ENCODE results near the gene TBC1D22B.
"Not testable (repeated sequence)": the region's sequence is repeated elsewhere in the genome, so short reads cannot be mapped to it uniquely, and the experiment has no call there.

Gene TBC1D22B

GRCh38 chr6:37302086-37302686 lies 44.6 kb downstream of the TBC1D22B start:
- no peak for DNase-seq

- DNase-seq: no peak
Measured at GRCh38 chr6:37303091-37303660, 45.6 kb downstream of the TBC1D22B start.

GRCh38 chr6:37303891-37304503 lies 46.4 kb downstream of the TBC1D22B start:
- DNase-seq: peak in 9 of 56 donors; percentile 7 to 45 (median 12)

DNA sequence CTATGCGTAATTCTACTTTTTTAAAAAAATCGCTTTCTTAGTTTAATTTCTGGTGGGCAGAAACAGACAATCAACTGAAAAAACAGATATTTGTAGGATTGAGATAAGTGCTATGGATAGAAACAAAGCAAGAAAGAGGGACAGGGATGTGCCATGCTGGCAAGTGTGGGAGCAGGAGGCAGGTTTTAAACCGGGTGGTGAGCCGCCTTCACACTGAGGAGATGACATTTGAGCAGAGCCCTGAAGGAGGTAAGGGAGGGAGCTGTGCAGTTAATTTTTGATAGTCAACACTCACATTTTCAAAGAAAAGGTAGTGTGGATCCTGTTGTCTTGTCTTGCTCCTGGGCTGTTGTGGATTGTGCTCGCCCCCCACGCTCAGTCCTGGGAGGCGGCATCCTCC lies 47.2 kb downstream of the TBC1D22B start:
- DNase-seq: peak in 6 of 56 donors; percentile 34 to 63 (median 47)

- DNase-seq: no peak
Measured at GRCh38 chr6:37305841-37306425, 48.4 kb downstream of the TBC1D22B start.

- no peak for DNase-seq
Measured at GRCh38 chr6:37306624-37307222, 49.2 kb downstream of the TBC1D22B start.

- not testable (repeated sequence) for DNase-seq
Measured at GRCh38 chr6:37307484-37307883, 49.9 kb downstream of the TBC1D22B start.

- DNase-seq: peak in 2 of 56 donors; percentile 16 to 21
Measured at GRCh38 chr6:37308069-37308815, 50.7 kb downstream of the TBC1D22B start.

DNA sequence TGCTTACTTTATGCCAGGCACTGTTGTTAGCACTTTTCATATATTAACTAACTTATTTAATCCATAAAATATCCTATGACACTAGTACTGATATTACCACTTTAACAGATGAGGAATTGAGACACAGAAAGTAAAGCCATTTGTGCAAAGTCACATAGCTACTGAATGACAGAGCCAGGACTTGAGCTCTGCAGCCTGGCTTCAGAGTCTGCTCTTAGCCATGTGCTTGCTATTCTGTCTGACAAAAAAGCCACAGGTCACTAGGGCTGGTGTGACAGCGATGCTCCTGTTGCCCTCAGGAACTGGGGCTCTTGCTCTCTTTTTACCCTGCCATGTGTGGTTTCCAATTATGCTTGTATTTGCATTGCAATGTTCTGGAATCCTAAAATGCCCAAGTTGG lies 51.5 kb downstream of the TBC1D22B start:
- no peak for DNase-seq

GRCh38 chr6:37309692-37310091 lies 52.1 kb downstream of the TBC1D22B start:
- no peak for DNase-seq

DNA sequence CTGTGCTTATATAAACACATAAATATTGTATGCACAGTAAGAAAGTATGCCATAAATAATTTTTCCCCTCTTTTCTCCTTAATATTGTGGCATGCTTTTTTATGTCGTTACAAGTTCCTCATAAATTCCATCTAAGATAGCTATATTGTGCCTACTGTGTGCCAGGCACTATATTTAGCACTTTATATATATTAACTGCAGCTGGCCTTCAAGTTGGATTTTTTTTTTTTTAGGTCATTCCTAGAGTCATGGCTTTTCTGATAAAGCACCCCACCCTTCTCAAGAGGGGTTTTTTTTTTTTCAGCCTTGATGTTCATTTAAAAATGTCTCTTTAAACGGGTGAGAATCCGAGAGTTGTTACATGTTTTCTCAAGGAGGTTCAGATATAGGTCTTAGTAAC lies 53.4 kb downstream of the TBC1D22B start:
- DNase-seq: no peak

- peak in 2 of 56 donors; percentile 3 to 17 for DNase-seq
Measured at GRCh38 chr6:37311741-37312473, 54.3 kb downstream of the TBC1D22B start.

DNA sequence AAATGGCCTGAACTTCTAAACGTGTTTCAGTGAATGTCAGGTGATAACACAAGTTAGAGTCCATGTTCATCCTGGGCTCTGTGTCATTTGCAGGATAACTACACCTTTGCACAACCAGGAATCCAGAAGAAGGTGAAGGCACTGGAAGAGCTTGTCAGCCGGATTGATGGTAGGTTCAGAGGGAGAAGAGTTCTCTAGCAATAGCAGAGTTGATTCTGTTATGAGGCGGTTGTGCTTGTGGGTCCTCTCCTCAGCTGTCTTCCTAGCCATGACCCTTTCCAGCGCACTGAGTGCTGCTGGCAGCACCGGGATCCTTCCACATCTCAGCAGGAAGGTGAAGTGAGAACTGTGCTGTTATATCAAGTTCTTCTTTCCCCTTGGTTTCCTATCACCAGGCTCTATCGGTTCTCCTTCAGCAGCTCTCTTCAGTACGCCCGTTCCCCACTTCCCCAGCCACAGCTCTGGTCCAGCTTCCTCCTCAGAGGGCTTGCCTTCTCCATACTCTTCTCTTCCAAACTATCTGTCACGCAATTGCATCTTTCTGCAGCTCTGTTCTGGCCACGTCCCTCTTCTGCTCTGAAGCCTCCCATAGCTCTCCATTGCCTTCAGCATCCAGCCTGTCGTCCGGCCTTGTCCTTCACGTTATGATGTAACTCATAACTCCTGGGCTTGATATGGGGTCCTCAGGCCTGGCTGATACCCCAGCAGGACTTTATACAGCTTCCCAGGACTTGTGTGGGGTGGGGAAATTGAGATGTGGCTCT lies 56.3 kb downstream of the TBC1D22B start:
- no peak for DNase-seq

- DNase-seq: peak in 5 of 56 donors; percentile 4 to 38 (median 14)
Measured at GRCh38 chr6:37314487-37315156, 57.0 kb downstream of the TBC1D22B start.

- DNase-seq: no peak
Measured at GRCh38 chr6:37315157-37315515, 57.6 kb downstream of the TBC1D22B start.

GRCh38 chr6:37316071-37316470 lies 58.5 kb downstream of the TBC1D22B start:
- no peak for DNase-seq

- no peak for DNase-seq
Measured at GRCh38 chr6:37317312-37318038, 59.9 kb downstream of the TBC1D22B start.

GRCh38 chr6:37319156-37319555 lies 61.6 kb downstream of the TBC1D22B start:
- DNase-seq: no peak
